ENCODE results near the gene SLC25A19. TPM values are rescaled to one million over a fixed set of nuclear protein-coding genes. Genes with fewer than 3 reads are reported as not detected.

The SLC25A19 gene
- total and polyA plus RNA-seq, 9 of the 15 experiments (the other 6 are each of a cell fraction or from before 2014, with no cell fraction given) = 33.4 to 76.6 (median 55.3) TPM

GRCh38 chr17:75261336-75262111 lies 27.7 kb downstream of the SLC25A19 start, which contains the start of the genes GGA3 and MRPS7 (continued):
- TF ChIP-seq, protein P1, sequence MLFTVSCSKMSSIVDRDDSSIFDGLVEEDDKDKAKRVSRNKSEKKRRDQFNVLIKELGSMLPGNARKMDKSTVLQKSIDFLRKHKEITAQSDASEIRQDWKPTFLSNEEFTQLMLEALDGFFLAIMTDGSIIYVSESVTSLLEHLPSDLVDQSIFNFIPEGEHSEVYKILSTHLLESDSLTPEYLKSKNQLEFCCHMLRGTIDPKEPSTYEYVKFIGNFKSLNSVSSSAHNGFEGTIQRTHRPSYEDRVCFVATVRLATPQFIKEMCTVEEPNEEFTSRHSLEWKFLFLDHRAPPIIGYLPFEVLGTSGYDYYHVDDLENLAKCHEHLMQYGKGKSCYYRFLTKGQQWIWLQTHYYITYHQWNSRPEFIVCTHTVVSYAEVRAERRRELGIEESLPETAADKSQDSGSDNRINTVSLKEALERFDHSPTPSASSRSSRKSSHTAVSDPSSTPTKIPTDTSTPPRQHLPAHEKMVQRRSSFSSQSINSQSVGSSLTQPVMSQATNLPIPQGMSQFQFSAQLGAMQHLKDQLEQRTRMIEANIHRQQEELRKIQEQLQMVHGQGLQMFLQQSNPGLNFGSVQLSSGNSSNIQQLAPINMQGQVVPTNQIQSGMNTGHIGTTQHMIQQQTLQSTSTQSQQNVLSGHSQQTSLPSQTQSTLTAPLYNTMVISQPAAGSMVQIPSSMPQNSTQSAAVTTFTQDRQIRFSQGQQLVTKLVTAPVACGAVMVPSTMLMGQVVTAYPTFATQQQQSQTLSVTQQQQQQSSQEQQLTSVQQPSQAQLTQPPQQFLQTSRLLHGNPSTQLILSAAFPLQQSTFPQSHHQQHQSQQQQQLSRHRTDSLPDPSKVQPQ (CRISPR knock-in tag; IDR thresholded peaks at IDR 0.05; ENCODE audit: borderline replicate concordance) = no peak
- TF ChIP-seq TSC22D4 (tag; IDR thresholded peaks at IDR 0.05) (no peak), ELF1 (tag; IDR thresholded peaks at IDR 0.05) (peak; percentile 87), PHF8 (IDR thresholded peaks at IDR 0.05; ENCODE audit: borderline replicate concordance, low read length) (peak; percentile 87), HNRNPUL1 (IDR thresholded peaks at IDR 0.05; ENCODE audit: low read length) (no peak), TAF7 (tag; IDR thresholded peaks at IDR 0.05) (peak; percentile 96), PHF20 (IDR thresholded peaks at IDR 0.05; ENCODE audit: partially characterized antibody) (peak; percentile 98), HDAC1 (IDR thresholded peaks at IDR 0.05) (peak in 1 of 2 experiments; percentile 91; a peak in 3 of 4 replicates), NFE2 (IDR thresholded peaks at IDR 0.05; ENCODE audit: low read depth) (peak; percentile 96), ZNF764 (CRISPR knock-in tag; IDR thresholded peaks at IDR 0.05; ENCODE audit: low read depth) (no peak), TAF9B (IDR thresholded peaks at IDR 0.05; ENCODE audit: partially characterized antibody) (peak; percentile 97), BACH1 (tag; IDR thresholded peaks at IDR 0.05) (no peak), ZNF3 (CRISPR knock-in tag; IDR thresholded peaks at IDR 0.05) (no peak), RNF219 (CRISPR knock-in tag; IDR thresholded peaks at IDR 0.05) (no peak), MEF2D (tag; conservative IDR thresholded peaks at IDR 0.05; ENCODE audit: low read depth) (0 out of 2 replicates have a peak, but pooled peaks have one; percentile 41), MAFF (IDR thresholded peaks at IDR 0.05; ENCODE audit: low read length) (peak; percentile 47; the same call in 1 of the 2 replicates), KLF10 (CRISPR knock-in tag; IDR thresholded peaks at IDR 0.05) (no peak), ZNF197 (CRISPR knock-in tag; IDR thresholded peaks at IDR 0.05; ENCODE audit: low read depth) (0 out of 2 replicates have a peak, but pooled peaks have one; percentile 46)
- TF ChIP-seq, protein P2, sequence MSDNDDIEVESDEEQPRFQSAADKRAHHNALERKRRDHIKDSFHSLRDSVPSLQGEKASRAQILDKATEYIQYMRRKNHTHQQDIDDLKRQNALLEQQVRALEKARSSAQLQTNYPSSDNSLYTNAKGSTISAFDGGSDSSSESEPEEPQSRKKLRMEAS (CRISPR knock-in tag; IDR thresholded peaks at IDR 0.05) = peak; percentile 60; the same call in 1 of the 2 replicates
- TF ChIP-seq, protein P3, sequence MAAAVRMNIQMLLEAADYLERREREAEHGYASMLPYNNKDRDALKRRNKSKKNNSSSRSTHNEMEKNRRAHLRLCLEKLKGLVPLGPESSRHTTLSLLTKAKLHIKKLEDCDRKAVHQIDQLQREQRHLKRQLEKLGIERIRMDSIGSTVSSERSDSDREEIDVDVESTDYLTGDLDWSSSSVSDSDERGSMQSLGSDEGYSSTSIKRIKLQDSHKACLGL (CRISPR knock-in tag; IDR thresholded peaks at IDR 0.05; ENCODE audit: borderline replicate concordance, poor library complexity, severe bottlenecking) = peak; percentile 81
- TF ChIP-seq, protein P4, sequence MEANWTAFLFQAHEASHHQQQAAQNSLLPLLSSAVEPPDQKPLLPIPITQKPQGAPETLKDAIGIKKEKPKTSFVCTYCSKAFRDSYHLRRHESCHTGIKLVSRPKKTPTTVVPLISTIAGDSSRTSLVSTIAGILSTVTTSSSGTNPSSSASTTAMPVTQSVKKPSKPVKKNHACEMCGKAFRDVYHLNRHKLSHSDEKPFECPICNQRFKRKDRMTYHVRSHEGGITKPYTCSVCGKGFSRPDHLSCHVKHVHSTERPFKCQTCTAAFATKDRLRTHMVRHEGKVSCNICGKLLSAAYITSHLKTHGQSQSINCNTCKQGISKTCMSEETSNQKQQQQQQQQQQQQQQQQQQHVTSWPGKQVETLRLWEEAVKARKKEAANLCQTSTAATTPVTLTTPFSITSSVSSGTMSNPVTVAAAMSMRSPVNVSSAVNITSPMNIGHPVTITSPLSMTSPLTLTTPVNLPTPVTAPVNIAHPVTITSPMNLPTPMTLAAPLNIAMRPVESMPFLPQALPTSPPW (CRISPR knock-in tag; IDR thresholded peaks at IDR 0.05) = peak; percentile 57
